Activated T-helper 17 cell treated with anti-CD3 and anti-CD28 coated beads, Interleukin-2, amount 50 U/mL, for 72 hours (primary cell): ENCODE measurements around the gene BABAM2. TPM values are rescaled to one million over a fixed set of nuclear protein-coding genes. Genes with fewer than 3 reads are reported as not detected.
A peak's percentile ranks its signal among the peaks of the same experiment; 100 is the strongest.

Experiments
- ATAC-seq: fragments of 150-1000 bp; cut with Tn5 transposase; replicated peaks from 2 replicates; pipeline ENCODE4 v1.10.0; 2021; ENCODE audit warnings: mild to moderate bottlenecking, moderate library complexity
- H3K27ac Mint-ChIP-seq: one replicate; pipeline ENCODE4 v1.8.0; 2022; ENCODE audit warnings: mixed read lengths
- H3K27me3 Mint-ChIP-seq: one replicate; pipeline ENCODE4 v1.8.0; 2022; ENCODE audit warnings: mixed read lengths
- H3K36me3 Mint-ChIP-seq: one replicate; pipeline ENCODE4 v1.8.0; 2022; ENCODE audit warnings: low read depth, mild to moderate bottlenecking, mixed read lengths
- H3K4me1 Mint-ChIP-seq: one replicate; pipeline ENCODE4 v1.8.0; 2022; ENCODE audit warnings: mixed read lengths
- H3K4me3 Mint-ChIP-seq: one replicate; pipeline ENCODE4 v1.8.0; 2022; ENCODE audit warnings: mild to moderate bottlenecking, mixed read lengths
- H3K9me3 Mint-ChIP-seq: one replicate; pipeline ENCODE4 v1.8.0; 2022; ENCODE audit warnings: mixed read lengths
- total RNA-seq, 2 donors: library from RNA; stranded (reverse); gene quantifications; one replicate each; pipeline ENCODE4 v1.2.3, GENCODE V29; 2022

Gene BABAM2
- total RNA-seq, 2 donors from 2014 or later = 87.0 to 88.6 TPM

- H3K4me1 Mint-ChIP-seq = peaks cover 24% of the 10 kb centered on the region
- H3K27ac Mint-ChIP-seq = peak overlapping the region; percentile 51
- peaks cover 3% of the 10 kb centered on the region for H3K9me3 Mint-ChIP-seq
- no peak for ATAC-seq
- H3K4me3 Mint-ChIP-seq = peak overlapping the region; percentile 2
- peaks cover 13% of the 10 kb centered on the region for H3K36me3 Mint-ChIP-seq
- no peaks in the 10 kb centered on the region for H3K27me3 Mint-ChIP-seq
These were observed 244.8 kb downstream of the BABAM2 start for GRCh38 chr2:28135324-28135723.

- no peaks in the 10 kb centered on the region for H3K27me3 Mint-ChIP-seq
These were observed 245.3 kb downstream of the BABAM2 start for GRCh38 chr2:28135799-28136198.

GRCh38 chr2:28136556-28136955 is 246.0 kb downstream of the BABAM2 start:
- ATAC-seq = no peak
- peaks cover 23% of the 10 kb centered on the region for H3K4me1 Mint-ChIP-seq
- H3K36me3 Mint-ChIP-seq = peaks cover 11% of the 10 kb centered on the region
- peak overlapping the region; percentile 58 for H3K27ac Mint-ChIP-seq
- peak overlapping the region; percentile 25 for H3K4me3 Mint-ChIP-seq
- H3K9me3 Mint-ChIP-seq = peaks cover 3% of the 10 kb centered on the region
- no peaks in the 10 kb centered on the region for H3K27me3 Mint-ChIP-seq

More at GRCh38 chr2:28135799-28136198, 245.3 kb downstream of the BABAM2 start:
- peaks cover 12% of the 10 kb centered on the region for H3K36me3 Mint-ChIP-seq
- H3K4me1 Mint-ChIP-seq = peaks cover 23% of the 10 kb centered on the region
- peaks cover 3% of the 10 kb centered on the region for H3K9me3 Mint-ChIP-seq
- peak overlapping the region; percentile 58 for H3K27ac Mint-ChIP-seq
- H3K4me3 Mint-ChIP-seq = peak overlapping the region; percentile 25
- no peak for ATAC-seq

GRCh38 chr2:28137221-28137620 is 246.7 kb downstream of the BABAM2 start:
- Mint-ChIP-seq H3K36me3 (peaks cover 4% of the 10 kb centered on the region), H3K27ac (no peak overlapping the region), H3K9me3 (peaks cover 3% of the 10 kb centered on the region), H3K4me1 (peaks cover 23% of the 10 kb centered on the region), H3K4me3 (no peak overlapping the region), H3K27me3 (no peaks in the 10 kb centered on the region)
- no peak for ATAC-seq

- Mint-ChIP-seq H3K4me3 (no peak overlapping the region), H3K9me3 (no peaks in the 10 kb centered on the region), H3K27me3 (no peaks in the 10 kb centered on the region), H3K27ac (no peak overlapping the region), H3K36me3 (no peaks in the 10 kb centered on the region), H3K4me1 (no peaks in the 10 kb centered on the region)
- ATAC-seq = no peak
These were observed 251.9 kb downstream of the BABAM2 start for GRCh38 chr2:28142386-28142785.

GRCh38 chr2:28148000-28148399 is 257.5 kb downstream of the BABAM2 start:
- Mint-ChIP-seq H3K4me3 (no peak overlapping the region), H3K9me3 (no peaks in the 10 kb centered on the region), H3K4me1 (no peaks in the 10 kb centered on the region), H3K27me3 (no peaks in the 10 kb centered on the region), H3K27ac (no peak overlapping the region), H3K36me3 (peaks cover 32% of the 10 kb centered on the region)
- ATAC-seq = no peak

GRCh38 chr2:28148566-28148965 is 258.0 kb downstream of the BABAM2 start:
- no peak for ATAC-seq
- no peak overlapping the region for H3K27ac Mint-ChIP-seq

GRCh38 chr2:28150236-28150915 is 259.8 kb downstream of the BABAM2 start:
- peaks cover 52% of the 10 kb centered on the region for H3K36me3 Mint-ChIP-seq
- no peaks in the 10 kb centered on the region for H3K4me1 Mint-ChIP-seq
- H3K4me3 Mint-ChIP-seq = no peak overlapping the region
- peaks cover 8% of the 10 kb centered on the region for H3K9me3 Mint-ChIP-seq
- ATAC-seq = no peak
- no peak overlapping the region for H3K27ac Mint-ChIP-seq
- H3K27me3 Mint-ChIP-seq = no peaks in the 10 kb centered on the region

More at GRCh38 chr2:28148566-28148965, 258.0 kb downstream of the BABAM2 start:
- H3K4me3 Mint-ChIP-seq = no peak overlapping the region
- H3K36me3 Mint-ChIP-seq = peaks cover 38% of the 10 kb centered on the region
- no peaks in the 10 kb centered on the region for H3K27me3 Mint-ChIP-seq
- H3K4me1 Mint-ChIP-seq = no peaks in the 10 kb centered on the region
- no peaks in the 10 kb centered on the region for H3K9me3 Mint-ChIP-seq

GRCh38 chr2:28150994-28151393 is 260.5 kb downstream of the BABAM2 start:
- Mint-ChIP-seq H3K9me3 (peaks cover 12% of the 10 kb centered on the region), H3K36me3 (peaks cover 58% of the 10 kb centered on the region), H3K4me1 (no peaks in the 10 kb centered on the region)

GRCh38 chr2:28152585-28153280 is 262.2 kb downstream of the BABAM2 start:
- no peak overlapping the region for H3K4me3 Mint-ChIP-seq
- H3K9me3 Mint-ChIP-seq = peaks cover 14% of the 10 kb centered on the region
- peaks cover 61% of the 10 kb centered on the region for H3K36me3 Mint-ChIP-seq
- H3K4me1 Mint-ChIP-seq = no peaks in the 10 kb centered on the region
- no peak overlapping the region for H3K27ac Mint-ChIP-seq
- no peak for ATAC-seq
- H3K27me3 Mint-ChIP-seq = no peaks in the 10 kb centered on the region

More at GRCh38 chr2:28150994-28151393, 260.5 kb downstream of the BABAM2 start:
- Mint-ChIP-seq H3K4me3 (no peak overlapping the region), H3K27me3 (no peaks in the 10 kb centered on the region), H3K27ac (no peak overlapping the region)
- no peak for ATAC-seq

GRCh38 chr2:28153851-28154250 is 263.3 kb downstream of the BABAM2 start:
- no peaks in the 10 kb centered on the region for H3K4me1 Mint-ChIP-seq
- no peak overlapping the region for H3K27ac Mint-ChIP-seq
- peaks cover 67% of the 10 kb centered on the region for H3K36me3 Mint-ChIP-seq
- H3K4me3 Mint-ChIP-seq = no peak overlapping the region
- no peak for ATAC-seq
- H3K27me3 Mint-ChIP-seq = no peaks in the 10 kb centered on the region
- peaks cover 14% of the 10 kb centered on the region for H3K9me3 Mint-ChIP-seq

GRCh38 chr2:28155086-28155485 is 264.6 kb downstream of the BABAM2 start:
- ATAC-seq = no peak
- no peaks in the 10 kb centered on the region for H3K27me3 Mint-ChIP-seq
- peaks cover 60% of the 10 kb centered on the region for H3K36me3 Mint-ChIP-seq
- H3K9me3 Mint-ChIP-seq = peaks cover 14% of the 10 kb centered on the region
- H3K27ac Mint-ChIP-seq = no peak overlapping the region
- no peak overlapping the region for H3K4me3 Mint-ChIP-seq
- no peaks in the 10 kb centered on the region for H3K4me1 Mint-ChIP-seq

GRCh38 chr2:28155627-28156026 is 265.1 kb downstream of the BABAM2 start:
- Mint-ChIP-seq H3K9me3 (peaks cover 14% of the 10 kb centered on the region), H3K4me3 (no peak overlapping the region), H3K27ac (no peak overlapping the region), H3K27me3 (no peaks in the 10 kb centered on the region), H3K4me1 (no peaks in the 10 kb centered on the region), H3K36me3 (peaks cover 58% of the 10 kb centered on the region)
- no peak for ATAC-seq

- H3K9me3 Mint-ChIP-seq = peaks cover 14% of the 10 kb centered on the region
- no peaks in the 10 kb centered on the region for H3K4me1 Mint-ChIP-seq
- H3K4me3 Mint-ChIP-seq = no peak overlapping the region
- no peak overlapping the region for H3K27ac Mint-ChIP-seq
- peaks cover 29% of the 10 kb centered on the region for H3K36me3 Mint-ChIP-seq
- no peak for ATAC-seq
- H3K27me3 Mint-ChIP-seq = no peaks in the 10 kb centered on the region
These were observed 268.3 kb downstream of the BABAM2 start for GRCh38 chr2:28158791-28159190.

- Mint-ChIP-seq H3K4me3 (no peak overlapping the region), H3K4me1 (no peaks in the 10 kb centered on the region), H3K36me3 (peaks cover 17% of the 10 kb centered on the region), H3K27me3 (no peaks in the 10 kb centered on the region), H3K9me3 (peaks cover 2% of the 10 kb centered on the region), H3K27ac (no peak overlapping the region)
- no peak for ATAC-seq
These were observed 270.5 kb downstream of the BABAM2 start for GRCh38 chr2:28160986-28161425.
